ENCODE measurements around the gene ULK3. TPM values are rescaled to one million over a fixed set of nuclear protein-coding genes. Genes with fewer than 3 reads are reported as not detected.

The ULK3 gene
- total RNA-seq (2021) = 53.3 and 58.3 TPM in 2 replicates
- Bru-seq, nascent RNA = percentile 62 among the genes with signal in this experiment
- percentile 71 among the genes with signal in this experiment for BruChase-seq, experiment 1, labeled RNA remaining after a 2-hour chase
- percentile 83 among the genes with signal in this experiment for BruChase-seq, experiment 2, labeled RNA remaining after a 6-hour chase
- long read RNA-seq, transcript ULK3-220 (16 exons, 2,611 nt) = minor isoform, 19 of 138 reads
- long read RNA-seq, transcript ULK3-222 (15 exons, 2,951 nt) = minor isoform, 8 of 138 reads
- long read RNA-seq, transcript ULK3-201 (16 exons, 2,623 nt) = major isoform, 25 of 138 reads
- long read RNA-seq, partial matches to known transcripts = 30 of 138 reads
- long read RNA-seq, other reads (novel, unspliced or antisense) = 49 of 138 reads

GRCh38 chr15:74842581-74843444 lies at the start of gene ULK3:
ULK3 (minus strand) TSS chr15:74843156; CDS start chr15:74843105, 51 bp downstream.
- POLR2A ChIA-PET (ENCODE audit: low non-redundant PET) = no interaction called here

GRCh38 chr15:74892313-74892712 lies 49.4 kb upstream of the ULK3 start:
- POLR2A ChIA-PET (ENCODE audit: low non-redundant PET) = no interaction called here
- no peaks in the 10 kb centered on the region for H3K9me3 ChIP-seq (ENCODE audit: low read depth, low read length, poor library complexity, severe bottlenecking)
- no peak for DNase-seq (ENCODE audit: low spot score)
- CTCF ChIA-PET = interaction anchor here (1.3 kb wide), 1 partner anchor 9 kb away, joined by 4 read pairs; no protein-coding TSS in a partner anchor
- H3K27me3 ChIP-seq (replicated peaks; ENCODE audit: insufficient read depth, low read depth, low read length, poor library complexity) = no peaks in the 10 kb centered on the region
- no peak overlapping the region for H3K27ac ChIP-seq (ENCODE audit: low read depth, low read length, poor library complexity, severe bottlenecking)
- H3K4me1 ChIP-seq (ENCODE audit: insufficient read depth, low read length, poor library complexity, severe bottlenecking) = no peaks in the 10 kb centered on the region
- intact Hi-C loops (cut with micrococcal nuclease; ENCODE audit: unreplicated experiment) = no loop called here
- no peak for TF ChIP-seq EZH2 (IDR thresholded peaks at IDR 0.05; ENCODE audit: borderline replicate concordance, low read depth, low read length, poor library complexity, severe bottlenecking)
- no peak for TF ChIP-seq CTCF (conservative IDR thresholded peaks at IDR 0.05; ENCODE audit: low read depth, low read length)
- peaks cover 29% of the 10 kb centered on the region for H3K36me3 ChIP-seq (ENCODE audit: insufficient read depth, low read length, poor library complexity, severe bottlenecking)
- BruUV-seq (replicated peaks) = no TSS peak
- H3K4me3 ChIP-seq (ENCODE audit: low read depth, low read length, poor library complexity, severe bottlenecking) = no peak overlapping the region

More at GRCh38 chr15:74842581-74843444, at the start of gene ULK3:
- DNase-seq (ENCODE audit: low spot score) = peak; percentile 94
- Histone ChIP-seq H3K27me3 (replicated peaks; ENCODE audit: insufficient read depth, low read depth, low read length, poor library complexity) (no peaks in the 10 kb centered on the region), H3K36me3 (ENCODE audit: insufficient read depth, low read length, poor library complexity, severe bottlenecking) (peaks cover 8% of the 10 kb centered on the region), H3K4me3 (ENCODE audit: low read depth, low read length, poor library complexity, severe bottlenecking) (peak within 1 kb of the TSS; percentile 98), H3K9me3 (ENCODE audit: low read depth, low read length, poor library complexity, severe bottlenecking) (no peaks in the 10 kb centered on the region), H3K27ac (ENCODE audit: low read depth, low read length, poor library complexity, severe bottlenecking) (peak within 1 kb of the TSS; percentile 86), H3K4me1 (ENCODE audit: insufficient read depth, low read length, poor library complexity, severe bottlenecking) (peaks cover 8% of the 10 kb centered on the region)
- CTCF ChIA-PET = interaction anchor here (0.6 to 0.9 kb wide), 3 partner anchors 37 to 530 kb away, joined by 3 to 8 read pairs (median 3); no protein-coding TSS in a partner anchor
- intact Hi-C loops (cut with micrococcal nuclease; ENCODE audit: unreplicated experiment) = loop anchor here (5.0 kb wide), 1 partner anchor 59 kb away; no protein-coding TSS in a partner anchor
- BruUV-seq (replicated peaks) = no TSS peak
- peak; percentile 60 for TF ChIP-seq CTCF (conservative IDR thresholded peaks at IDR 0.05; ENCODE audit: low read depth, low read length)
- no peak for TF ChIP-seq EZH2 (IDR thresholded peaks at IDR 0.05; ENCODE audit: borderline replicate concordance, low read depth, low read length, poor library complexity, severe bottlenecking)

GRCh38 chr15:74891469-74891868 lies 48.5 kb upstream of the ULK3 start:
- POLR2A ChIA-PET (ENCODE audit: low non-redundant PET) = interaction anchor here (0.5 kb wide), 1 partner anchor 310 kb away, joined by 3 read pairs; the partner anchor contains the start of gene C15orf39
- no peaks in the 10 kb centered on the region for H3K9me3 ChIP-seq (ENCODE audit: low read depth, low read length, poor library complexity, severe bottlenecking)
- TF ChIP-seq EZH2 (IDR thresholded peaks at IDR 0.05; ENCODE audit: borderline replicate concordance, low read depth, low read length, poor library complexity, severe bottlenecking) = no peak
- TF ChIP-seq CTCF (conservative IDR thresholded peaks at IDR 0.05; ENCODE audit: low read depth, low read length) = no peak
- intact Hi-C loops (cut with micrococcal nuclease; ENCODE audit: unreplicated experiment) = no loop called here
- CTCF ChIA-PET = interaction anchor here (1.3 kb wide), 1 partner anchor 10 kb away, joined by 4 read pairs; no protein-coding TSS in a partner anchor
- no peaks in the 10 kb centered on the region for H3K27me3 ChIP-seq (replicated peaks; ENCODE audit: insufficient read depth, low read depth, low read length, poor library complexity)
- BruUV-seq (replicated peaks) = no TSS peak
- H3K4me3 ChIP-seq (ENCODE audit: low read depth, low read length, poor library complexity, severe bottlenecking) = no peak overlapping the region
- DNase-seq (ENCODE audit: low spot score) = no peak
- H3K27ac ChIP-seq (ENCODE audit: low read depth, low read length, poor library complexity, severe bottlenecking) = peak overlapping the region; percentile 3
- peaks cover 22% of the 10 kb centered on the region for H3K36me3 ChIP-seq (ENCODE audit: insufficient read depth, low read length, poor library complexity, severe bottlenecking)
- H3K4me1 ChIP-seq (ENCODE audit: insufficient read depth, low read length, poor library complexity, severe bottlenecking) = no peaks in the 10 kb centered on the region

Measured in A673 (cell line).